HCT116 (cell line): Measurements from ENCODE around the gene FAM110D. TPM values are rescaled to one million over a fixed set of nuclear protein-coding genes. Genes with fewer than 3 reads are reported as not detected.

Experiments used
- ATAC-seq: fragments of 200-7000 bp; cut with Tn5 transposase; 2 replicates; pipeline ENCODE4 v1.9.1; 2020; ENCODE audit warnings: mild to moderate bottlenecking, moderate library complexity
- BruUV-seq: library from RNA; stranded (reverse); fragments of 400-500 nt; replicated peaks from 2 replicates; lab custom pipeline; 2021; lab: Mats Ljungman, UMichigan
- CTCF ChIA-PET: fragments of 300-600 bp; sonication (Branson Sonifier 250); formaldehyde crosslinking; loops from one replicate; lab custom pipeline; 2021; ENCODE audit warnings: antibody characterized with exemption; lab: Charles Lee
- POLR2A ChIA-PET: fragments of 300-600, 350-600 bp; sonication (Branson Sonifier 250); formaldehyde crosslinking; loops from one replicate; lab custom pipeline; 2021; ENCODE audit warnings: antibody characterized with exemption; lab: Charles Lee
- RAD21 ChIA-PET, 2 experiments: fragments of 300-600 bp; sonication (Branson Sonifier 250); formaldehyde crosslinking; loops; one replicate each; lab custom pipeline; 2023; ENCODE audit warnings: low total read pairs in 2 of 2; ENCODE audit not compliant: uncharacterized antibody in 2 of 2, unreplicated experiment in 2 of 2, low non-redundant PET in 1 of 2; lab: Charles Lee
- DNase-seq: peaks from one replicate; pipeline ENCODE4 v3.0.0-alpha.2; 2010; ENCODE audit warnings: low read depth, low spot score
- H2AFZ ChIP-seq: fragments of 200-600 bp; shearing (Covaris generic), sonication (generic); 2 replicates; pipeline ENCODE4 v1.6.1; 2017; ENCODE audit warnings: low read depth, mixed run types, mixed read lengths, antibody characterized with exemption, low read length; ENCODE audit not compliant: poor library complexity, severe bottlenecking
- H3K27ac ChIP-seq: 2 replicates; pipeline ENCODE4 v1.5.1; 2012; ENCODE audit warnings: low read depth, low read length
- H3K27me3 ChIP-seq: fragments of 200-600 bp; sonication (generic); 2 replicates; pipeline ENCODE4 v1.6.1; 2016; ENCODE audit warnings: mixed run types, low read length, mixed read lengths; ENCODE audit not compliant: insufficient read depth
- H3K36me3 ChIP-seq, 2 experiments: fragments of 200-500 bp in 1 of 2; fragments of 200-600 bp in 1 of 2; sonication (Bioruptor generic) in 1 of 2; sonication (generic) in 1 of 2; 2 replicates each; pipeline versions ENCODE4 v1.5.1 to v1.6.1; 2014 to 2016; ENCODE audit warnings: low read length in 2 of 2, inconsistent platforms in 1 of 2, mixed read lengths in 1 of 2, mixed run types in 1 of 2; ENCODE audit not compliant: insufficient read depth in 2 of 2, control insufficient read depth in 1 of 2
- H3K4me1 ChIP-seq, 2 experiments: fragments of 200-600 bp in 1 of 2; sonication (generic) in 1 of 2; 2 replicates each; pipeline versions ENCODE4 v1.5.1 to v1.6.1; 2012 to 2017; ENCODE audit warnings: low read length in 2 of 2, inconsistent platforms in 1 of 2, mild to moderate bottlenecking in 1 of 2, mixed read lengths in 1 of 2, mixed run types in 1 of 2, moderate library complexity in 1 of 2; ENCODE audit not compliant: insufficient read depth in 2 of 2, control insufficient read depth in 1 of 2
- H3K4me2 ChIP-seq: fragments of 200-600 bp; sonication (generic); 2 replicates; pipeline ENCODE4 v1.6.1; 2017; ENCODE audit warnings: mixed run types, low read length, mixed read lengths
- H3K4me3 ChIP-seq, 2 experiments: fragments of 200-600 bp in 1 of 2; sonication (generic) in 1 of 2; replicated peaks in 1 of 2; 2 replicates each; pipeline ENCODE4 v1.5.1; 2011 to 2016; ENCODE audit warnings: low read length in 2 of 2, control low read depth in 1 of 2, low read depth in 1 of 2, mild to moderate bottlenecking in 1 of 2, mixed read lengths in 1 of 2, mixed run types in 1 of 2
- H3K79me2 ChIP-seq: fragments of 200-600 bp; sonication (generic); 2 replicates; pipeline ENCODE4 v1.6.1; 2017; ENCODE audit warnings: mild to moderate bottlenecking, mixed run types, low read length, moderate library complexity, mixed read lengths; ENCODE audit not compliant: insufficient read depth
- H3K9ac ChIP-seq: fragments of 200-600 bp; sonication (generic); 2 replicates; pipeline ENCODE4 v1.6.1; 2016; ENCODE audit warnings: low read length, mixed read lengths
- H3K9me2 ChIP-seq: fragments of 200-600 bp; sonication (generic), shearing (Covaris generic); 2 replicates; pipeline ENCODE4 v1.6.1; 2017; ENCODE audit warnings: mixed run types, mild to moderate bottlenecking, moderate library complexity; ENCODE audit not compliant: insufficient read depth
- H3K9me3 ChIP-seq, 2 experiments: fragments of 200-500 bp in 1 of 2; fragments of 200-600 bp in 1 of 2; sonication (Bioruptor generic) in 1 of 2; sonication (generic) in 1 of 2; 2 replicates each; pipeline ENCODE4 v1.6.1; 2014 to 2017; ENCODE audit warnings: low read length in 2 of 2, mixed read lengths in 2 of 2, inconsistent platforms in 1 of 2, low read depth in 1 of 2, mild to moderate bottlenecking in 1 of 2, mixed run types in 1 of 2, moderate library complexity in 1 of 2; ENCODE audit not compliant: control insufficient read depth in 1 of 2, insufficient read depth in 1 of 2
- H4K20me1 ChIP-seq: fragments of 200-600 bp; sonication (generic), shearing (Covaris generic); 2 replicates; pipeline ENCODE4 v1.6.1; 2017; ENCODE audit warnings: mixed run types, mild to moderate bottlenecking, moderate library complexity; ENCODE audit not compliant: insufficient read depth
- ATF3 ChIP-seq: IDR thresholded peaks from 2 replicates; pipeline ENCODE4 v1.6.1; 2012
- CEBPB ChIP-seq: IDR thresholded peaks from 2 replicates; pipeline ENCODE4 v1.6.1; 2012; ENCODE audit warnings: low read depth
- CTCF ChIP-seq, 3 experiments: fragments of 200-600 bp in 1 of 3; sonication (generic) in 1 of 3; IDR thresholded peaks in 2 of 3; conservative IDR thresholded peaks in 1 of 3; 2 replicates each; pipeline ENCODE4 v1.5.1; 2012 to 2017; ENCODE audit warnings: low read depth in 2 of 3, low read length in 2 of 3, antibody characterized with exemption in 1 of 3, borderline replicate concordance in 1 of 3, control low read depth in 1 of 3, mild to moderate bottlenecking in 1 of 3, mixed read lengths in 1 of 3, mixed run types in 1 of 3, moderate library complexity in 1 of 3; ENCODE audit not compliant: insufficient read depth in 1 of 3
- ELF1 ChIP-seq: IDR thresholded peaks from 2 replicates; pipeline ENCODE4 v1.6.1; 2012; ENCODE audit warnings: low read depth, borderline replicate concordance
- JUND ChIP-seq: IDR thresholded peaks from 2 replicates; pipeline ENCODE4 v1.6.1; 2012
- POLR2A ChIP-seq: IDR thresholded peaks from 2 replicates; pipeline ENCODE4 v1.7.0; 2011; ENCODE audit warnings: borderline replicate concordance; ENCODE audit not compliant: insufficient read depth, insufficient read length; ENCODE audit errors: extremely low read depth
- POLR2AphosphoS5 ChIP-seq: IDR thresholded peaks from 2 replicates; pipeline ENCODE4 v1.6.1; 2011; ENCODE audit warnings: mild to moderate bottlenecking, low read depth, low read length, moderate library complexity
- SP1 ChIP-seq: IDR thresholded peaks from 2 replicates; pipeline ENCODE4 v1.6.1; 2012; ENCODE audit warnings: low read depth
- ZFX ChIP-seq: fragments of 450-650 bp; IDR thresholded peaks from 2 replicates; pipeline ENCODE4 v1.6.1; 2017
- intact Hi-C: fragments of 100-400 bp; cut with micrococcal nuclease; formaldehyde crosslinking; loops from 2 replicates; pipeline ENCODE4 v1.10.0; 2022
- total RNA-seq: library from RNA; stranded (reverse); gene quantifications from one replicate; pipeline ENCODE4 v1.2.1, GENCODE V29; 2021; ENCODE audit not compliant: unreplicated experiment
- TF ChIP-seq, protein P1 (sequence below): IDR thresholded peaks from 2 replicates; pipeline ENCODE4 v1.6.1; 2012; ENCODE audit warnings: low read depth

Gene FAM110D
- total RNA-seq, 1 experiment from 2014 or later = 0.34 TPM

DNA sequence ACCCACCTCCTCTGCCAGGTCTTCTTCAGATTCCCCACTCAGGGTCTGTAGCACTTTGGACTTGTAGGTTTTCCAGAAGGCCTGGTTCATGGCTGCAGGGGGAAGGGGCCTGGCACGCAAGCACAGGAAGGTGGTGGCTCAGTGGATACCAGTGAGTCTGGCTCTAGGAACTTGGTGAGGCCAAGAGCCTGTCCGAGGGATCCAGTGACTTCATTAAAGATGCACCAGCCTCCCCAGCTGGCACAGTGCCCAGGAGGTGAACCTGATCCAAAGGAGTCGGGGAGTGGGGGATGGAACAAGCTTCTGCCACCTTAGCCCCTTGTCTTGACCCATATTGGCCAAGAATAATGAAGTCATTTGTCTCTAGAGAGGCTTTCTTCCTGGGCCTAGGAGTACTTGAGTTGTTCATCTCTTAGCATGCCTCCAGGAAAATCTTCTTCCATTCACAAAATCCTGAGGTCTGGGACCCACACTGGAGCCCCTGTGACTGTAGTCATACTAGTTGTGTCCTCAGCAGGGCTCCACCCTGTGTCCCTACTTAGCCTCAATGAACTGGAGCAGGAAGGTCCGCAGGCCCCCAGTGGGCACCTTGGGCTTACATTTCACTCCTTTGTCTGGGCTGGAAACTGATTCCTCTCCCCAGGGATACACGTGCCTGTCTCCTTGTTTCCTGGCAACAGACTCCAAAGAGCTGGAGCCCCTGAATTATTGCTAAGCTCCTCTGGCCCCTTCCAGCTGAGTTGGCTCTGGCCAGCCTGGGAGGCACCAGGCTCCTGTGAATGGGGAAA is 9.7 kb downstream of the FAM110D start, which contains the start of gene C1orf232 (continued):
- TF ChIP-seq SP1 = no peak
- no peak for TF ChIP-seq JUND
- no peak for TF ChIP-seq CTCF (IDR thresholded peaks at IDR 0.05 in 2 of 3, conservative IDR thresholded peaks at IDR 0.05 in 1 of 3; ENCODE audit: borderline replicate concordance in 1 of 3, insufficient read depth in 1 of 3, low read depth in 2 of 3, low read length in 2 of 3)
- TF ChIP-seq ZFX = no peak

- POLR2A ChIA-PET = interaction anchor here (1.2 to 1.6 kb wide), 4 partner anchors 8 to 65 kb away, joined by 3 to 8 read pairs (median 5); partner anchors contain the start of gene CEP85
- Histone ChIP-seq H3K9ac (peak overlapping the region; percentile 93), H2AFZ (peak overlapping the region; percentile 33), H3K9me2 (no peaks in the 10 kb centered on the region), H4K20me1 (no peaks in the 10 kb centered on the region), H3K27me3 (no peaks in the 10 kb centered on the region), H3K27ac (no peak overlapping the region), H3K9me3 (no peaks in the 10 kb centered on the region), H3K4me2 (peak overlapping the region; percentile 98), H3K4me3 (peak overlapping the region; percentile 89 to 96; a peak in 2 of 4 replicates), H3K36me3 (no peaks in the 10 kb centered on the region; a peak in 1 of 4 replicates), H3K4me1 (peaks cover 4 to 28% of the 10 kb centered on the region in 2 experiments; a peak in 3 of 4 replicates)
- no TSS peak for BruUV-seq
- ATAC-seq (no peak), DNase-seq (no peak)
- RAD21 ChIA-PET = interaction anchor here (0.7 to 1.0 kb wide), 2 partner anchors 65 kb away, joined by 4 to 6 read pairs; partner anchors contain the start of gene CEP85 (in 2 of the 2)
- intact Hi-C loops = loop anchor here (5.0 kb wide), 3 partner anchors 132 to 223 kb away; no protein-coding TSS in a partner anchor
- CTCF ChIA-PET = interaction anchor here (0.9 to 2.0 kb wide), 18 partner anchors 8 to 248 kb away, joined by 3 to 27 read pairs (median 4); partner anchors contain the start of gene CEP85
- no peak for TF ChIP-seq ELF1
- TF ChIP-seq ATF3 = no peak
- no peak for TF ChIP-seq POLR2A
- TF ChIP-seq, protein P1, sequence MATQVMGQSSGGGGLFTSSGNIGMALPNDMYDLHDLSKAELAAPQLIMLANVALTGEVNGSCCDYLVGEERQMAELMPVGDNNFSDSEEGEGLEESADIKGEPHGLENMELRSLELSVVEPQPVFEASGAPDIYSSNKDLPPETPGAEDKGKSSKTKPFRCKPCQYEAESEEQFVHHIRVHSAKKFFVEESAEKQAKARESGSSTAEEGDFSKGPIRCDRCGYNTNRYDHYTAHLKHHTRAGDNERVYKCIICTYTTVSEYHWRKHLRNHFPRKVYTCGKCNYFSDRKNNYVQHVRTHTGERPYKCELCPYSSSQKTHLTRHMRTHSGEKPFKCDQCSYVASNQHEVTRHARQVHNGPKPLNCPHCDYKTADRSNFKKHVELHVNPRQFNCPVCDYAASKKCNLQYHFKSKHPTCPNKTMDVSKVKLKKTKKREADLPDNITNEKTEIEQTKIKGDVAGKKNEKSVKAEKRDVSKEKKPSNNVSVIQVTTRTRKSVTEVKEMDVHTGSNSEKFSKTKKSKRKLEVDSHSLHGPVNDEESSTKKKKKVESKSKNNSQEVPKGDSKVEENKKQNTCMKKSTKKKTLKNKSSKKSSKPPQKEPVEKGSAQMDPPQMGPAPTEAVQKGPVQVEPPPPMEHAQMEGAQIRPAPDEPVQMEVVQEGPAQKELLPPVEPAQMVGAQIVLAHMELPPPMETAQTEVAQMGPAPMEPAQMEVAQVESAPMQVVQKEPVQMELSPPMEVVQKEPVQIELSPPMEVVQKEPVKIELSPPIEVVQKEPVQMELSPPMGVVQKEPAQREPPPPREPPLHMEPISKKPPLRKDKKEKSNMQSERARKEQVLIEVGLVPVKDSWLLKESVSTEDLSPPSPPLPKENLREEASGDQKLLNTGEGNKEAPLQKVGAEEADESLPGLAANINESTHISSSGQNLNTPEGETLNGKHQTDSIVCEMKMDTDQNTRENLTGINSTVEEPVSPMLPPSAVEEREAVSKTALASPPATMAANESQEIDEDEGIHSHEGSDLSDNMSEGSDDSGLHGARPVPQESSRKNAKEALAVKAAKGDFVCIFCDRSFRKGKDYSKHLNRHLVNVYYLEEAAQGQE = no peak
- no peak for TF ChIP-seq CEBPB
- no peak for TF ChIP-seq ZFX
- TF ChIP-seq POLR2AphosphoS5 = no peak
- no peak for TF ChIP-seq CTCF (IDR thresholded peaks at IDR 0.05 in 2 of 3, conservative IDR thresholded peaks at IDR 0.05 in 1 of 3; ENCODE audit: borderline replicate concordance in 1 of 3, insufficient read depth in 1 of 3, low read depth in 2 of 3, low read length in 2 of 3)
- TF ChIP-seq, all 23 proteins: peak for 0
- H3K79me2 ChIP-seq = peaks cover 20% of the 10 kb centered on the region
Observed at GRCh38 chr1:26169198-26169554, 10.3 kb downstream of the FAM110D start.
